Stimulated activated CD4-positive, alpha-beta T cell treated with anti-CD3 and anti-CD28 coated beads, Interleukin-2, amount 100 ng/mL, for 48 hours (primary cell): ENCODE data around the gene CFAP61.
A peak's percentile ranks its signal among the peaks of the same experiment; 100 is the strongest.

Experiments
- DNase-seq, 2 donors: peaks; one replicate each; pipeline ENCODE4 v3.0.0-alpha.2; 2020

The CFAP61 gene

DNA sequence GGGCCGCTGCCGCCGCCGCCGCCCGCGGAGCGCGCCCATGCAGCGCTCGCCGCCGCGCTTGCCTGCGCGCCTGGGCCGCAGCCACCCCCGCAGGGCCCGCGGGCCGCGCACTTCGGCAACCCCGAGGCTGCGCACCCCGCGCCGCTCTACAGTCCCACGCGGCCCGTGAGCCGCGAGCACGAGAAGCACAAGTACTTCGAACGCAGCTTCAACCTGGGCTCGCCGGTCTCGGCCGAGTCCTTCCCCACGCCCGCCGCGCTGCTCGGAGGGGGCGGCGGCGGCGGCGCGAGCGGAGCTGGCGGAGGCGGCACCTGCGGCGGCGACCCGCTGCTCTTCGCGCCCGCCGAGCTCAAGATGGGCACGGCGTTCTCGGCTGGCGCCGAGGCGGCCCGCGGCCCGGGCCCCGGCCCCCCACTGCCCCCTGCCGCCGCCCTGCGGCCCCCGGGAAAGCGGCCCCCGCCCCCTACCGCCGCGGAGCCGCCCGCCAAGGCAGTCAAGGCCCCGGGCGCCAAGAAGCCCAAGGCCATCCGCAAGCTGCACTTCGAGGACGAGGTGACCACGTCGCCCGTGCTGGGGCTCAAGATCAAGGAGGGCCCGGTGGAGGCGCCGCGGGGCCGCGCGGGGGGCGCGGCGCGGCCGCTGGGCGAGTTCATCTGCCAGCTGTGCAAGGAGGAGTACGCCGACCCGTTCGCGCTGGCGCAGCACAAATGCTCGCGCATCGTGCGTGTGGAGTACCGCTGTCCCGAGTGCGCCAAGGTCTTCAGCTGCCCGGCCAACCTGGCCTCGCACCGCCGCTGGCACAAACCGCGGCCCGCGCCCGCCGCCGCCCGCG, 316.3 kb downstream of the CFAP61 start:
- no peak for DNase-seq

DNA sequence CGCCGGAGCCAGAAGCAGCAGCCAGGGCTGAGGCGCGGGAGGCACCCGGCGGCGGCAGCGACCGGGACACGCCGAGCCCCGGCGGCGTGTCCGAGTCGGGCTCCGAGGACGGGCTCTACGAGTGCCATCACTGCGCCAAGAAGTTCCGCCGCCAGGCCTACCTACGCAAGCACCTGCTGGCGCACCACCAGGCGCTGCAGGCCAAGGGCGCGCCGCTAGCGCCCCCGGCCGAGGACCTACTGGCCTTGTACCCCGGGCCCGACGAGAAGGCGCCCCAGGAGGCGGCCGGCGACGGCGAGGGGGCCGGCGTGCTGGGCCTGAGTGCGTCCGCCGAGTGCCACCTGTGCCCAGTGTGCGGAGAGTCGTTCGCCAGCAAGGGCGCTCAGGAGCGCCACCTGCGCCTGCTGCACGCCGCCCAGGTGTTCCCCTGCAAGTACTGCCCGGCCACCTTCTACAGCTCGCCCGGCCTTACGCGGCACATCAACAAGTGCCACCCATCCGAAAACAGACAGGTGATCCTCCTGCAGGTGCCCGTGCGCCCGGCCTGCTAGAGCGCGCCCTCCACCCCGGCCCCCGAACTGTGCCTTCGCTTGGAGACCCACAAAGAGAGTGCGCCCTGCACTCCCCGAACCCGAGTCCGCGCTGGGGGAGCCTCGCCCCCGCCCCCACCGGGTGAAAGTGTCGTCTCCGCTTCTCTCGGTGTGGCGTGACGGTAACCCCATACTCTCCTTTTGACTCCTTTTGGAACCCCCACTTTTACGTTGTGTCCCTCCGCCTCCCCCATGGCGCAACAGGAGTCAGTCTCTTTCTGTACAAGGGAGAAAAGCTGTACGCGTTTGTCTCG, 317.1 kb downstream of the CFAP61 start:
- DNase-seq: peak in 1 of 2 donors; percentile 19

- DNase-seq: no peak
These were observed 317.8 kb downstream of the CFAP61 start for GRCh38 chr20:20370094-20370575.

GRCh38 chr20:20371083-20371482, 318.8 kb downstream of the CFAP61 start:
- DNase-seq: no peak

- DNase-seq: no peak
These were observed 319.3 kb downstream of the CFAP61 start for GRCh38 chr20:20371681-20372080.

GRCh38 chr20:20373091-20373571, 320.8 kb downstream of the CFAP61 start:
- DNase-seq: no peak

DNA sequence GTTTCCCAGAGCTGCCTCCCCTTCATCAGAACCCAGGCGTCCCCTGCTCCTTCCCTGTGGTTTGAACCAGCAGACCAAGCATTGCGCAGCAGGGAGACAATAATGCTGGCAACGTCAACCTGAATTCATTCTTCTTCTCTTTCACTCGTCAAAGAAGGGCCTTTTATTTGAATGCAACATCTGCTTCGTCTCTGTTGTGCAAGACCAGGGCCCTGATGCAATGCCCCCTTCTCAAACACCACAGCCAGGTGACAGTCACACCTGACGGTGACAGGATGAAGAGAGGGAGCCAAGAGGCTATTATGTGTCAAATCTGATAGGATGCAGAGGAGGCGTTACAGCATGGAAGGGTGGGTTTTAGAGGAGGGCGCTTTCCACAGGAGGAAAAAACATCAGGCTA, 323.5 kb downstream of the CFAP61 start:
- no peak for DNase-seq

- DNase-seq: no peak
These were observed 333.9 kb downstream of the CFAP61 start for GRCh38 chr20:20386192-20386591.

- no peak for DNase-seq
These were observed 338.1 kb downstream of the CFAP61 start for GRCh38 chr20:20390393-20390792.

- no peak for DNase-seq
These were observed 338.8 kb downstream of the CFAP61 start for GRCh38 chr20:20391115-20391514.

DNA sequence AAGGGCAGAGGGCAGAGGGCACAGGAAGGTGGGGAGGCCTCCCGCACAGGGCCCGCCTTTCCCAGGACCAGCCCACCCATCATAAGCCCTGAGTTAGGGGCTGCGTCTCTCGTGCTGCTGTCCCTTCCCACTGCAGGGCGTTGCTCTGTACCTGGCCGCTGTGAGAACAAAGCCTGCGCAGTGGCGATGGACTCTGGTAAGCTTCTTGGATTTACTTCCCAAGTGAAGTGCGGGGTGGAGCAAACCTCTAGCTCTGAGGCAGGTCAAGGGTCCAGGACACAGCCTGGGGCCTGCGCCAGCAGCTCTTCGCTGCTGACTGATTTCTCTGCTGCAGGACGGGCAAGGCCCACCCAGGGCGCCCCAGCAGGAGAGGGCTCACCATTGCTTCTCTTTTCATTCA, 339.4 kb downstream of the CFAP61 start:
- DNase-seq: no peak

DNA sequence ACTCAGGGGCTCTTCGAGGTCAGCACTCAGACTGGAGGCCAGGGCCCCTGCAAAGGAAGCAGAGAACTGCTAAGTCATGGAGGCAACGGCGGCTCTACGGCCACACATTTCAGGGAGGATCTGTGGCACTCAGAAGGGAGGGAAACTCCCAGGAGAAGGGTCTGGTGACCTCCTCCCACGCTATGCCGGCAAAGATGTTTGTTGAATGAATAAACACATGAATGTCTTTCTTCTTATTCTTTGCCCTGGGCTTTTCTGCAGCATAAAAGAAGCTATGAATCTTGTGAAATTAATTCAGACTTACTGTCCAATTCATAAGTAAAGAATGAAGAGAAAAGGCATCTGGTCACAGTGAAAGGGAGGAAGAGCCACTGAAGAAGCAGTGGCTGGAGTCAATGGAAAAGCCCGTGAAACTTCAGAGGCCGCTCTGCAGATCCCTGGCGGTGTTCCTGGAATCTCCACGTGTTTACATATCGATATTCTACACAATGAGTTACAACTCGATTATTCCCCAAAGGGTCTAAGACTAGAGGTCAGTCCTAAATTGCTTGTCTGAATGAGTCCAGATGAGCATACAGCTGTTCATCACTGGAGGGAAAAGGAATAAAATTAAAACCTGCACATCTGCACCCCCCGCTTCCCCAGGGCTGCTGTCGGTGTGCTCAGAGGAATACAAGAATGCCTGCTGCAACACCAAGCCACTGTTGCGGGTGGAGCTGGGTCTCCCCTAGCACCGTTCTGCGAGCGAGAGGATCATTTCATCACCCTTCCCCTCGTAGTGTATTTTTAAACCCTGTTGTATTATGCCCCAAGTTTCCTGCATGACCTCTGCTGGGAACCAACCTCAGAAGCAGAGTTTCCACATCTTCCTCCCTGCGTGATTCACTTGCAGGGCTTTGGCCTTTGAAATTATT, 341.1 kb downstream of the CFAP61 start:
- no peak for DNase-seq

DNA sequence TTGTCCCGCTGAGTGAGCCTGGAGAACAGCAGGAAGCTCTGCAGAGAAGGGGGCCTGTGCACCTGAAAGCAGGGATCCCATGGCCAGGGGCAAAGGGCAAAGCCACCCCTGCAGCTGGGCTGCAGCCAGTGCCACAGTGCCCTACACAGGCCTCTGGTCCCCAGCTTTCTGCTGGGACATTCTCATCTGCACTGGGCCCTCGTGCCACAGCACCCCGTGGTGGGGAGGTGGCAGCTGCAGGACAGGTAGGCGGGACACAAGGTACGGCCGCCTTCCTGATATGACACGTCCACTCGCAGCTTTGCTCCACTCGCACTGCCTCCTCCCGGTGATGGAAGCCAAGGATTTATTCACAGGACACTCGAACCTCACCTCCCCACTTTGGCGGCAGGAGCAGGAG, 342.8 kb downstream of the CFAP61 start:
- DNase-seq: no peak

- no peak for DNase-seq
These were observed 343.7 kb downstream of the CFAP61 start for GRCh38 chr20:20395903-20396568.

DNA sequence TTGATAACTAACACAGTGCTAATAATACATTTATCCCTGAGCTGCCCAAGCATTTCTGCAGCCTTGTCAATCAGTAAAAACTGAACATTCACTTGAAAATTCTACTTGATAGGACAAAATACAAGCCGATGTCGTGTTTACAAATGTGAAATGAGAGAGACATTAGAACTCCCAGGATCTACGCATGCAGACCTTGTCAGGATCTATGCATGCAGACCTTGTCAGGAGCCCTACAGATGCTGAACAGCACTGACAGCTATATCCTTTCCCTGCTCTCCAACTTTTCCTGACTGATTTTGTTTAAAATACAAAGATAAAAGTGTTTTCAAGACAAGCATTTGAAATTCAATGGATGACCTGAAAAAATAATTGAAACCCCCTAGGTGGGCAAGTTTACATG, 344.5 kb downstream of the CFAP61 start:
- no peak for DNase-seq

DNA sequence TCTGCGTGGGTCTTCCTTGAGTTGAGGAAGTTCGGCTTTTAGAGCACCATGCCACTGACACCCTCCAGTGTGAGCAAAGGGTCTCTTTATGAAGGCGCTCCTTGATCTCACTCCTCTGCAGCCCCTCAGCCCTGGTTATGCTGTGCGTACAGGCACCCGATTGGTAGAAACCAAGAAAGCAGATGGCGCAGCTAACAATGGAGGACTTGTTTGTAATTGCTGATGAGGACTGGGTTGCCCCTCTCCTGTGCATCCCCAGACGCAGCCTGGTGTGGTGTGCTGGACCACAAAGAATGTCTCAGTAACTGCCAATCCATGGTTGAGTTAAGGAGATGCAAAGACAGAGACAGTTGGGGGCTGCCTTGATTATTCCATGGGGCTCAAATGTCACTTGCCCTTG, 345.8 kb downstream of the CFAP61 start:
- DNase-seq: no peak

DNA sequence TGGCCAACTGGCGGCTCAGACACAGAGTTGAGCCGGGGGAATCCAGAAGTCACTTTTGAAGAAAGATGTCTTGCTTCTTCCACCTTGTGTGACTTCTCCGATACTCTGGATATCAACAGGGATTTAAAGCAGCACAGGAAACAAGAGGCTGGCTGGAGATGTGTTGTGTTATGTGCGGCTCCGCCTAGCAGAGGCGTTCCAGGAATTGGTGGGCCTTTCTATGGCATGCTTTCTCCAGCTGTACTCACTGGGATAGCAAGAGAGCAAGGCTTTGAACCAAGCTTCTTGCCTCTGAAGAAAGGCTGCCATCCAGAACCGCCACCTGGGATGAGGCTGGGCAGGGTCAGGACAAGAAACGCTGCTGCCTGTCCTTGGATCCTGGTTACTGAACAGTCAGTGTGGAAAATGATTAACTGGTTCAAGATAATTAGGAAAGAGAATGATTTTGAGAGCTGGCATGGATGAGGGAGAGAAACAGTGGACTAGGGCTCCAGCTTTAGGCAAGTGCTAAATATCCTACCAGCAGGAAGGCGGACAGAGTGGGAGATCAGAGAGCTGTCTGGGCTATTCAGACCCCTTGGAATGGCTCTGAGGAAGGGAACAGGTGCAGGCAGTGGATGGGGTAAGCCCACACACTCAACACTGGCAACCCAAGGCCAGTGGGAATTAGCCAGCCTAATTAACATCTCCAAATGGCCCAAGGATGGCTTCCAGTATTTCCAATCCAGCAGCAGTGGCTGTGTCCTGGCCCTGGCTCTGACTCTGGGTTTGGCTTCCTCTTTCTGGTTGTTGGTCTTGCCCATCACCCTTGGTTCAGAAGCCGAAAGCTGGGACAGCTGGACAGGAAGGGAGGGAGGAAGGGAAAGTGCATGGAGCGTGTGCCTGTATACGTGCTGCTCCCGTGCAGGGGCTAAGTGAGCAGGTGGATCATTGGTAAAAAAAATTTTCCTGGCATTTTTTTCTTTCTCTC, 347.5 kb downstream of the CFAP61 start:
- DNase-seq: no peak

GRCh38 chr20:20401991-20402390, 349.7 kb downstream of the CFAP61 start:
- DNase-seq: no peak

DNA sequence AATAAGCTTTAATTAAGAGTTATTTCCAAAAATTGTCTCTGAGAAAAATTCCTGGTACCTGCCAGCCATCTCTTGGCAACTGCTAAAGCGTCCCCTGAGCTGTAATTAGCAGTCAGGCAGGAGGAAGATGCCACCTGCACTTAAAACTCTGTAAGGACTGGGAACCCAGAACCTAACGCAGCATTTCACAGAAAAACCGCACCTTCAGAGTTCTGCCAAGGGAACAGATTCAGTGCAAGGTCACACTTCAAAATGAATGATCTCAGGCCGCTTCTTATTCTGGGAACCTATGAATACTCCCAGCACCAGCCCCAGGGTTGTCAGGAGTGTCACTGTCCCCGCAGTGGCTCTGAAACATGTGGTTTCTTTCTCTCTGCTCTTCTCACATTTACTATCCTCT, 352.3 kb downstream of the CFAP61 start:
- no peak for DNase-seq

GRCh38 chr20:20405623-20406022, 353.3 kb downstream of the CFAP61 start:
- no peak for DNase-seq

DNA sequence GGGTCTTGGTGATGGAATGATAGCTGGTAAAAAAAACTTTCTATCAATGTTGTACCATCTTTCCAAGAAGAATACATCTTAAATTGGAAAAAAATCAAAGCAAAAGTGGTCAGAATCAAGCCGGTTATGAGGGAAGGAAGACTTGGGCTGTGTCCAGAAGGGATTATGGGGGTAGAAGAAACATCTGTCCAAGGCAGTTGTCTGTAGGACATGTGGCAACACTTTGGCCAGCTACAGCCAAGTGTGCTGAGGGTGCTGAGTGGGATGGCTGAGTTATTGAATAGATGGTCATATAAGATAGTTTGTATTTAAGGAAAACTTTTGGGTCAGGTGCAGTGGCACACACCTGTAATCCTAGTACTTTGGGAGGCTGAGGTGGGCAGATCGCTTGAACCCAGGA, 354.0 kb downstream of the CFAP61 start:
- DNase-seq: no peak
